SU-DHL-6 (cell line): ENCODE data around the gene SYT7.

Experiments
- H2AFZ ChIP-seq: fragments of 200-600 bp; sonication (generic); 2 replicates; pipeline ENCODE4 v1.6.1; 2014; ENCODE audit warnings: low read depth, mild to moderate bottlenecking, moderate library complexity, mixed read lengths, antibody characterized with exemption, low read length; ENCODE audit not compliant: severe bottlenecking
- H3F3A ChIP-seq: fragments of 200-600 bp; shearing (Covaris generic); 2 replicates; pipeline ENCODE4 v1.6.0; 2016; ENCODE audit warnings: antibody characterized with exemption, mild to moderate bottlenecking; ENCODE audit not compliant: insufficient read depth
- H3K27ac ChIP-seq: fragments of 200-600 bp; sonication (generic); 2 replicates; pipeline ENCODE4 v1.5.1; 2016; ENCODE audit warnings: low read depth, mild to moderate bottlenecking, low read length, moderate library complexity, mixed read lengths
- H3K27me3 ChIP-seq: fragments of 200-600 bp; sonication (generic), shearing (Covaris generic); 2 replicates; pipeline ENCODE4 v1.6.0; 2014; ENCODE audit warnings: mild to moderate bottlenecking, low read length
- H3K36me3 ChIP-seq: fragments of 200-600 bp; sonication (generic); 2 replicates; pipeline ENCODE4 v1.6.1; 2014; ENCODE audit warnings: mild to moderate bottlenecking, low read length, mixed read lengths
- H3K4me2 ChIP-seq: fragments of 300-600, 200-600 bp; shearing (Covaris generic), sonication (generic); 2 replicates; pipeline ENCODE4 v1.6.0; 2014; ENCODE audit warnings: low read length, low read depth, mild to moderate bottlenecking; ENCODE audit not compliant: poor library complexity, severe bottlenecking
- H3K4me3 ChIP-seq: fragments of 200-600 bp; sonication (generic); 2 replicates; pipeline ENCODE4 v1.5.1; 2014; ENCODE audit warnings: antibody characterized with exemption, low read length, mild to moderate bottlenecking, mixed read lengths; ENCODE audit not compliant: insufficient read depth, poor library complexity, severe bottlenecking
- H3K79me2 ChIP-seq: fragments of 200-600 bp; sonication (generic); 2 replicates; pipeline ENCODE4 v1.6.1; 2014; ENCODE audit warnings: mild to moderate bottlenecking, low read length, moderate library complexity; ENCODE audit not compliant: insufficient read depth
- H3K9ac ChIP-seq: fragments of 200-600 bp; sonication (generic); 2 replicates; pipeline ENCODE4 v1.7.0; 2014; ENCODE audit warnings: mild to moderate bottlenecking, low read length
- H3K9me2 ChIP-seq: fragments of 200-600 bp; sonication (generic); replicated peaks from 2 replicates; pipeline ENCODE4 v1.6.1; 2014; ENCODE audit warnings: low read length; ENCODE audit not compliant: insufficient read depth
- H3K9me3 ChIP-seq: fragments of 200-600 bp; sonication (generic); 2 replicates; pipeline ENCODE4 v1.6.1; 2014; ENCODE audit warnings: low read length, mixed read lengths; ENCODE audit not compliant: insufficient read depth
- H4K20me1 ChIP-seq: fragments of 200-600 bp; sonication (generic); 2 replicates; pipeline ENCODE4 v1.6.1; 2014; ENCODE audit warnings: low read depth, mild to moderate bottlenecking, antibody characterized with exemption, low read length, moderate library complexity, mixed read lengths
- EZH2phosphoT487 ChIP-seq: fragments of 200-600 bp; sonication (generic), shearing (Covaris generic); conservative IDR thresholded peaks from 2 replicates; pipeline ENCODE4 v1.6.1; 2018; ENCODE audit warnings: mild to moderate bottlenecking, antibody characterized with exemption, low read length, moderate library complexity, mixed read lengths
- TF ChIP-seq, protein P1 (sequence below): fragments of 200-600 bp; sonication (generic); IDR thresholded peaks from one replicate; pipeline ENCODE4 v1.5.1; 2017; ENCODE audit warnings: antibody characterized with exemption, mild to moderate bottlenecking, low read length, moderate library complexity; ENCODE audit not compliant: insufficient read depth, poor library complexity, severe bottlenecking

Gene SYT7

DNA sequence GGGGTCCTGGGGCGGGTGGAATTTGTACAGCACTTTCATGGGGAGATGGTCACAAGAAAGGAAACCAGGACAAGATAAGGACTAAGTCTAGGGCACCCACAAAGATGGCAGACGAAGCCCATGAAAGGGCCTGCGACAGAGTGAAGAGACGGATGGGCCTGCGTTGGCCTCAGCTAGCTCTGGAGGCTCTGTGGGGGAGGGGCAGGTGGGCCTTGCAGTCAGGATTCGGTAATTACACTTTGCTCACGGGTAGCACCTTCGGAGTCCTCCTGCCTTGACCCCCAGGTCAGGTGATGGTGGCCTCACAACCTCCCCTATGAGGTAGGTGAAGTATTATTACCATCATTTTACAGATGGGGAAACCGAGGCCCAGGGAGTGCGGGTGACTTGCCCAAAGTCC lies 65.2 kb downstream of the SYT7 start:
- Histone ChIP-seq H3K27me3 (no peaks in the 10 kb centered on the region), H3K4me3 (no peak overlapping the region), H3K4me2 (no peak overlapping the region), H2AFZ (no peak overlapping the region), H3K27ac (no peak overlapping the region), H4K20me1 (no peaks in the 10 kb centered on the region), H3F3A (no peaks in the 10 kb centered on the region), H3K9ac (no peak overlapping the region), H3K9me2 (no peaks in the 10 kb centered on the region), H3K9me3 (no peaks in the 10 kb centered on the region), H3K79me2 (no peaks in the 10 kb centered on the region), H3K36me3 (no peaks in the 10 kb centered on the region)
- TF ChIP-seq, protein P1, sequence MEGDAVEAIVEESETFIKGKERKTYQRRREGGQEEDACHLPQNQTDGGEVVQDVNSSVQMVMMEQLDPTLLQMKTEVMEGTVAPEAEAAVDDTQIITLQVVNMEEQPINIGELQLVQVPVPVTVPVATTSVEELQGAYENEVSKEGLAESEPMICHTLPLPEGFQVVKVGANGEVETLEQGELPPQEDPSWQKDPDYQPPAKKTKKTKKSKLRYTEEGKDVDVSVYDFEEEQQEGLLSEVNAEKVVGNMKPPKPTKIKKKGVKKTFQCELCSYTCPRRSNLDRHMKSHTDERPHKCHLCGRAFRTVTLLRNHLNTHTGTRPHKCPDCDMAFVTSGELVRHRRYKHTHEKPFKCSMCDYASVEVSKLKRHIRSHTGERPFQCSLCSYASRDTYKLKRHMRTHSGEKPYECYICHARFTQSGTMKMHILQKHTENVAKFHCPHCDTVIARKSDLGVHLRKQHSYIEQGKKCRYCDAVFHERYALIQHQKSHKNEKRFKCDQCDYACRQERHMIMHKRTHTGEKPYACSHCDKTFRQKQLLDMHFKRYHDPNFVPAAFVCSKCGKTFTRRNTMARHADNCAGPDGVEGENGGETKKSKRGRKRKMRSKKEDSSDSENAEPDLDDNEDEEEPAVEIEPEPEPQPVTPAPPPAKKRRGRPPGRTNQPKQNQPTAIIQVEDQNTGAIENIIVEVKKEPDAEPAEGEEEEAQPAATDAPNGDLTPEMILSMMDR: no peak

DNA sequence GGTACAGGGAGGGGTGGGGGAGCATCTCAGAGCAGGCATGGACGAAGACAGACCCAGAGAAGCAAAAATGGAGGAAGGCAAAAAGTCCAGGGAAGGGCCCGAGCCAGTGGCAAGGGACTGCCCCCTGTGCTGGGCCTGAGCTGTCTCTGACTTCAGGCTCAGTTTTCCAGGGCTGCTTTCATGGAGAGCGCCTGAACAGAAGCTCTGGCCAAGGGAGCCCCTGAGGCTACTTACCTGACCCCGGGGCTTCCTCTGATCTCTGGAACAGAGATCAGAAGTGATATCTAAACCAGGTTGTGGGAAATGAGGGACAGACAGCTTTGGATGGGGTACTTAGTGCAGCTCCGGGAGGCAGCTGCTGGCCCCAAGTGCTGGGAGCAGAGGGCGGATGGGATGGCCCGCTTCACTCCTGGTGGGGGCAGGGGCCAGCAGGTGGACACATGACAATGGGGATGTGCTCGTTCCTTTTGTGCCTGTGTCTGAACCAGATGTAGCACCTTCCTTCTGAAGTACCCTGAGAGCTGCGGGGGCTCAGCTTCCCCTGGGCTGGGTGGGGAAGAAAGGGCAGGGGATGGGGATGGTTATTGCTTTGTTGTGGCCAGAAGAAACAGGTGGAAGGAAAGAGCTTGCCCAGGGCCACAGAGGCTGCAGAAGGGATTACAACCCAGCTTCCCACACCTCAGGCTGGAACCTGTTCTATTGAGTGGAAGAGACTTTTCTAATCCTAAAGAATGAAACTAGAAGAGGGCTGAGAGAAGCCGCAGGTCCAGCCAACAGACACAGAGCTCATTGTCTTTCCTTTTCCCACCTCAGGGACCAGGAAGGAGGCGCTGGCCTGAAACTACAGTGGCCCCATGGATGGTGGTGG lies 66.6 kb downstream of the SYT7 start:
- TF ChIP-seq, protein P1: no peak
- TF ChIP-seq EZH2phosphoT487: no peak

DNA sequence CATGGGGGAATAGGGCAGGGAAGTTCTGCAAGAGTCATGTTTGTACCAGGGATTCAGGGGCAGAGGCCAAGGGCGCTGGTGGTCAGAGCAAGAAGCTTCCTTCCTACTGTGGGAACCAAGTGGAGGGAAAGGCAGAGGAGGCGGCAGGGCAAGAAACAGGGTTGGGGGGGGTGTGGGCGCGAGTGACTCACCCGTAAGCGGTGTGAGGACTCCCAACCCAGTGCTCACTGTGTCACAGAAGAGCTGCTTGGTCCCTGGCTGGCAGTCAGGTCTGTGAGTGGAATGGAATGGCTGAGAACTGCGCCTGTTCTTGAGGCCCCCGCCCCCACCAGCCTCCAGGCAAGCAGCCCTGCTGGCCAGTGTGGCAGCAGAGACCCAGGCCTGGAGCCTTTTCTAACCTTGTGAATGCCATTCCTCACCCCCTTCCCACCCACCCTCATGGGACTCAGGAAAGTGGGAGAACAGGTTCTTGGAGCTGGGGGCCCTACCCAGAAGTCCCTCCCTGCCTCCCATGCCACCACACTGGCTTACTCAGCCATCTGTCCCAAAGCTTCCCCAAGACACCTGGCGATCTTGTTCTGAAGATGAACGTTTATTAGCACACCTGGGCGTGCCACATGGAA lies 67.6 kb downstream of the SYT7 start:
- no peaks in the 10 kb centered on the region for H4K20me1 ChIP-seq
- no peak overlapping the region for H3K4me3 ChIP-seq
- no peaks in the 10 kb centered on the region for H3F3A ChIP-seq
- H3K4me2 ChIP-seq: no peak overlapping the region
- H3K36me3 ChIP-seq: no peaks in the 10 kb centered on the region
- no peaks in the 10 kb centered on the region for H3K9me3 ChIP-seq
- H2AFZ ChIP-seq: no peak overlapping the region
- no peaks in the 10 kb centered on the region for H3K9me2 ChIP-seq
- no peaks in the 10 kb centered on the region for H3K27me3 ChIP-seq
- no peaks in the 10 kb centered on the region for H3K79me2 ChIP-seq
- H3K9ac ChIP-seq: no peak overlapping the region
- TF ChIP-seq, protein P1: no peak
- no peak for TF ChIP-seq EZH2phosphoT487
- no peak overlapping the region for H3K27ac ChIP-seq

More for the DNA sequence above, 66.6 kb downstream of the SYT7 start:
- Histone ChIP-seq H3F3A (no peaks in the 10 kb centered on the region), H3K36me3 (no peaks in the 10 kb centered on the region), H3K4me2 (no peak overlapping the region), H2AFZ (no peak overlapping the region), H3K27me3 (no peaks in the 10 kb centered on the region), H3K9me2 (no peaks in the 10 kb centered on the region), H3K79me2 (no peaks in the 10 kb centered on the region), H3K4me3 (no peak overlapping the region), H3K27ac (no peak overlapping the region), H3K9ac (no peak overlapping the region), H3K9me3 (no peaks in the 10 kb centered on the region), H4K20me1 (no peaks in the 10 kb centered on the region)
